Hypothalamus (tissue), 51 donors: ENCODE data around the gene DLGAP5.

Source experiments
- DNase-seq, 51 donors: peaks; one replicate each; lab custom pipeline; 2025; lab: John Stamatoyannopoulos, UW

The DLGAP5 gene

GRCh38 chr14:55116246-55117030 is 74.9 kb downstream of the DLGAP5 start:
- no peak for DNase-seq

GRCh38 chr14:55115861-55116245 is 75.5 kb downstream of the DLGAP5 start:
- DNase-seq = no peak

GRCh38 chr14:55115460-55115859 is 75.9 kb downstream of the DLGAP5 start:
- DNase-seq = no peak

GRCh38 chr14:55114720-55115119 is 76.7 kb downstream of the DLGAP5 start:
- no peak for DNase-seq

GRCh38 chr14:55111122-55111708 is 80.2 kb downstream of the DLGAP5 start:
- DNase-seq = no peak

- DNase-seq = no peak
Observed at GRCh38 chr14:55109836-55110235, 81.5 kb downstream of the DLGAP5 start.

- DNase-seq = peak in 12 of 51 donors; percentile 11 to 37 (median 24)
Observed at GRCh38 chr14:55107766-55108554, 83.4 kb downstream of the DLGAP5 start.

GRCh38 chr14:55105991-55106390 is 85.4 kb downstream of the DLGAP5 start:
- no peak for DNase-seq

- peak in 1 of 51 donors; percentile 10 for DNase-seq
Observed at GRCh38 chr14:55103971-55104954, 87.1 kb downstream of the DLGAP5 start.

- DNase-seq = peak in 2 of 51 donors; percentile 1 to 6
Observed at GRCh38 chr14:55103005-55103640, 88.3 kb downstream of the DLGAP5 start.

GRCh38 chr14:55102141-55102621 is 89.2 kb downstream of the DLGAP5 start:
- DNase-seq = peak in 39 of 51 donors; percentile 1 to 85 (median 54)

- no peak for DNase-seq
Observed at GRCh38 chr14:55101698-55102097, 89.7 kb downstream of the DLGAP5 start.

GRCh38 chr14:55099756-55100155 is 91.6 kb downstream of the DLGAP5 start:
- DNase-seq = no peak

GRCh38 chr14:55098561-55098898 is 92.9 kb downstream of the DLGAP5 start:
- no peak for DNase-seq
